Kidney capillary endothelial cell (primary cell): ENCODE results near the gene OBI1.
"Not testable (repeated sequence)": the region's sequence is repeated elsewhere in the genome, so short reads cannot be mapped to it uniquely, and the experiment has no call there.

ENCODE experiments used
- DNase-seq: peaks from one replicate; pipeline ENCODE4 v3.0.0-alpha.2; 2018; ENCODE audit warnings: low spot score

OBI1 gene

DNA sequence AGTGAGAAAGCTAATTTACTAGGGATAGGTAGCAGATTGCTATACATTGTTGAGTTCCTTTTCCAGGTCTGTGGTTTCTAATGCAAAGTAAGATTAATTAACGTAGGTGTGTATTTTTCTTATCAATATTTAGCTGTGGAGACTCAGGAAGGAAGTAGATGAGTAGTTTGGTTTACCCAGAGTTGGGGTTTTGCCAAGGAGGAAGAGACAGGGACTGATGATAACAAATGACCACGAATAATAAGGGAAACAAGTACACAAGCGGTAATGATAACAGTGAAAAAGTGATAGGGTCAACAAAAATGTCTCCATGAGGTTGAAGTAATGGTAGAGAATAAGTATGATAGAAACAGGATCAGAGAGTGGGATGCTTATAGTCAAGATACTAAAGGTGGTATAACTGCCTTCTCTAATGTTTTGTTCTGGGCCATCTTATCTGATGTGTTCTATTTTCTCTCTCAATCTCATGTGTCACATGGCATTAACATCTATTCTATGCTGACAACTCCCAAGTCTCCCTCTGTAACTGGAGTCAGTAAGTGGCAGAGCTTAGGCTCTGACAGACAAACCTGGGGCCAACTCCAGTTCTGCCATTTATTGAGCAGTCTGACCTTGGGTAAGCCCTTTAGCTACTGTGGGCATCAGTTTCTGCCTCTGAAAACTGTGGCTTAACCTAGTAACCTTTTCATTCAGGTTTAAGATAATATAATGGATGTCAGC is 8.8 kb downstream of the OBI1 start:
- DNase-seq: peak; percentile 32

DNA sequence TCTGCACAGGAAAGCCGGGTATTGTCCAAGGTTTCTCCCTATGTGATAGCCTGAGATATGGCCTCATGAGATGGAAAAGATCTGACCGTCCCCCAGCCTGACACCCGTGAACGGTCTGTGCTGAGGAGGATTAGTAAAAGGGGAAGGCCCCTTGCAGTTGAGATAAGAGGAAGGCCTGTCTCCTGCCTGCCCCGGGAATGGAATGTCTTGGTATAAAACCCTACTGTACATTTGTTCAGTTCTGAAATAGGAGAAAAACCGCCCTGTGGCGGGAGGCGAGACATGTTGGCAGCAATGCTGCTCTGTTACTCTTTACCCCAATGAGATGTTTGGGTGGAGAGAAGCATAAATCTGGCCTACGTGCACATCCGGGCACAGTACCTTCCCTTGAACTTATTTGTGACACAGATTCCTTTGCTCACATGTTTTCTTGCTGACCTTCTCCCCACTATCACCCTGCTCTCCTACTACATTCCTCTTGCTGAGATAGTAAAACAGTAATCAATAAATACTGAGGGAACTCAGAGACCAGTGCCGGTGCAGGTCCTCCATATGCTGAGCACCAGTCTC is 11.8 kb downstream of the OBI1 start:
- not testable (repeated sequence) for DNase-seq

DNA sequence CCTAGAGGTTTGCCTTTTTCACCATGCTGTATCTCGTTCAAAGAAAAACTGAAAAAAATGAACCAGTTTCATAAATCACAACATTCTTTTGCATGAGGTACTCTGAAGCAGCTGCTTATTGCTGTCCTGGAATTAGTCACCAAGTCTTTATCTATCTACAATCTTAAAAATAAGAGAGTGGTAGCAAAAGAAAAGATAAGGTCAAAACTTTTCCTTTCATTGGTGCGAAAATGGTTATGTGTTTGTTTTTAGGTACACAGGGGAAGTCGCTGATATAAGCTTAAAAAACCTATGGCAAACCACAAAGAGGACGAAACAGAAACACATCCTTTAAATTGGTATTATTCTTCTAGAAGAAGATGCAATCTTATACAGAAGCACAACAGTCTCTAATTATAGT is 20.7 kb downstream of the OBI1 start:
- no peak for DNase-seq

DNA sequence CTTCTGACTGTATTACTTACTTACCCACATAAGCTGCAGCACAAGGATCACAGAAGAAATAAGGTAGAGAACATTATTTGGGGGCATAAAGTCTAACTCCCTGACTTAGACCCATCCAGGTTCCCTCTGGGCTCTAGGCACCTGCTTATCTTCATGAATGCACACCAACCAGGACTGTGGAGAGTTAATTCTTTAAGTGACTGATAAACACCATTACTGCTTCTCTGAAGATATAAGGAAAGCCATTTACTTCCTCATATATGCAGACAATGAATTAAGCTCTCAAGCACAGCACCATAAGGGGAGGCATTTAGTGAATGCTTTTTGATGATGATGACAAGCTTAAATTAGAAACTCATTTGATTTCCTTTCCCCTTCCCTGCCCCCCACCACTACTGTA is 22.5 kb downstream of the OBI1 start:
- no peak for DNase-seq

DNA sequence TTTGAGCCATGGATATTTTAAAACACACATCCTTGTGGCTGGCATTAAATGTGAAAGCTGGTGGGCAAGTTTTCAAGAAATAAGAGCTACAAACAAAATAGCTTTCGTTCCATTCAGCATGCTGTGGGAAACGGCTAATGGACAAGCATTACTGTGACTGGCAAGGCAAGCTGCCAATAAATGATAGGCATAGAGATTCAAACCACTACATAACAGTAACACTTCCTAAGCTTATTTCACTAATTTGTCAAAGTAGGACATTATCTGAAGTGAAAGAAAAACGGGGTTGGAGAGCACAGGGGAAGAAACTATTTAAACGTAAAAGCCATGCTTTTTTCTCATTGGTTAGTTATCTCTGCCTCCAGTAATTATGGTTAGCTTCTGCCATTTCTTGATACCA is 26.0 kb downstream of the OBI1 start:
- no peak for DNase-seq

DNA sequence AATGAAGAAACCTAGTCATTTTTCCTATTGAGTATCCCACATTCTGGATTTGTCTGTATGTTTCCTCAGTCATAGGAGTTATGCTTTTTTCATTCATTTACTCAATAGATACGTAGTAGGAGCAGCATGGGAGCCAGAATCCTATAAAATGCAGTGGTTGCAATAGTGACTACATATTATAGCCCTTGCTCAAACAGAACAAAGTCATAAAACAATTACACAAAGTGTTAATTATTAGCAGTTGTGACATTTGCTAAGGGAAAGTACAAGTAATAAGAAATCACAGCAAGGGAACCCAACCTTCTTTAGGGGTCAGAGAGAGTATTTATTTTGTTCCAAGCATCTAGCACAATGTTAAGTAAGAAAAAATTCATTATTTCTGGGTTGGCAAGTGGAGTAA is 27.9 kb downstream of the OBI1 start:
- DNase-seq: no peak

DNA sequence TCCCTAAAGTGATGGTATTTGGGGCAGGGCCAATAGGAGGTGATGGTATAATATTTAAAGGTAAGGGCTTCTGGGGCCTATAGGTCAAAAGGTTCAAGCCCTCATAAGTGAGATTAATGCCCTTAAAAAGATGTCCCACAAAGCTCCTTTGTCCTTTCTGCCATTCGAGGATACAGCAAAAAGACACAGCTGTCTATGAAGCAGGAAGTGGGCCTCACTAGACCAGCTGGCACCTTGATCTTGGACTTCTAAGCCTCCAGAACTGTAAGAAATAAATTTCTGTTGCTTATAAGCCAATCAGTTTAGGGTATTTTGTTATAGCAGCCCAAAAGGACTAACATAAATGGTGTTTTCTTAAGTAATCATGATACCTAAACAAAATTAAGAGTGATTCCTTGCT is 28.4 kb downstream of the OBI1 start:
- no peak for DNase-seq

DNA sequence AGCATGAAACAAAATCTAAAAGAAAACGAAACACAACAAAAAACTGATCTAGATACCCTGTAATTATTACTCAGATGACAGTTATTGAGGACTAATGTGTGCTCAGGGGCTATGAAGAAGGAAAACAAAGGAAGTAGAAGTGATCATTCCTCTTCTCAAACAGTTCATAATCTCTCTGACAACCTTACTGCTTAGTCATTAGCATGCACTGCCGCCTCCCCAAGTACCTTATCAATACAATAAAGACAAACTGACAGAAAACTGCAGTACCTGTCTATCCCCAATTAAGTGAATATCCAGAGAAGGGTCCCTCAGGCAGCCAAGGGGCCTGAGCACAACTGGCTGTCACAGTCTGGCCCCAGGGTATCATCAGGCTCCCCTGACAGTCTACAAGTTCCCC is 33.6 kb downstream of the OBI1 start:
- DNase-seq: no peak

DNA sequence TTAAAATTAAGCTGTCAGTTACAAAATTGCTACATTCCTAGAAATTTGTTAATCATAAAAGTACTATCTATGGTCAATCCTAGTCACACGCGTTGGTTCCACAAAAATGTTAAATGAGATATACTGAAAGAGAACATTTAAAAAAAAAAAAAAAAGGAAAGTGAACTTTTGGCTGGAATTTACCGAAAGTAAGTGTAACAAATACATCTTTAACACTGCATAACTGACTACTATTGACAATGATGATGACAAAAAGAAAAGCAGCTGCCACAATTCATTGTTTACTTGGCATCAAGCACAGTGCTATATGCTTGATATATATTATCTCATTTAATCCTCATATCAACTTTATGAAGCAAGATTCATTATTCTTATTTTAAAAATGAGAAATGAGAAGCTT is 35.8 kb downstream of the OBI1 start:
- no peak for DNase-seq

DNA sequence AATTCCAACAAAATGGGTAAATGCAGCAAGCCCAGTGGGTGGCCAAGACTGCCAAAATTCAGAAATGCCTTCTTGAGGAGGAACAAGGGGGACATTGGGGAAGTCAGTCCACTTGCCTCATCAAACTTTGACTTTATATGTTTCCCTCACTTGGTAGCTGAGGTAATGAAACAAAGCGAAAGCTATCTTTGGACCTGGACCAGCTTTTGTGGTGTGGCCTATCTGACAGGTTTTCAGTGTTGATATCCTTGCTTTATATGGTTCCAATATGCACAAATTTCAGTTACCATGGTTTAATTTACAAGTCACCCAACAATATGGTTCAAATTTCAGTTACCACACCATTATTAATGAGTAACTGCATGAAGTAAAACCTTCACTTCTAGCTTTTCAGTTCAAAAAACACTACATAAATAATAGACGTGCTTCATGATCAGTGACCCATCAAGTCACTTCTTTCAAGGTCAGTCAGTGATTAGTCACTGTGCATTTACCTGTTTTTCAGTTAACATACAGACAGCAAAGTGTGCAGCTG is 38.0 kb downstream of the OBI1 start:
- no peak for DNase-seq

DNA sequence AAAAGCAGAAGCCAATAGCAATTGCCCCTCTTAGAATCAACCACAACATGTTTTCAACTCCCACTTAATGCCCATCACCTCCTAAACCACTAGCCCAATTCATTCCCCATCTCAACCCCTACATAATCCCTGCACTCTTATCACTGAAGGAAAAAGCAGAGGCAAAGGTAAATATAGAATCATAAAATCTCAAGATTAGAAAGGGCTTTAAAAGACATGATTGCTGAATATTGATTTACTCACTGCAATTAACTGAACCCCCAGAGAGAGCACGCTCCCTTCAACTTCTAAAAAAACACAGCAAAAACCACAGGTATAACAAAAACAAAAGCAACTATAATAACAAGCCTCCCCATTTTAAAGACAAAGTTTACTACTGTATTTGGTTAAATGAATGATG is 40.5 kb downstream of the OBI1 start:
- DNase-seq: no peak

DNA sequence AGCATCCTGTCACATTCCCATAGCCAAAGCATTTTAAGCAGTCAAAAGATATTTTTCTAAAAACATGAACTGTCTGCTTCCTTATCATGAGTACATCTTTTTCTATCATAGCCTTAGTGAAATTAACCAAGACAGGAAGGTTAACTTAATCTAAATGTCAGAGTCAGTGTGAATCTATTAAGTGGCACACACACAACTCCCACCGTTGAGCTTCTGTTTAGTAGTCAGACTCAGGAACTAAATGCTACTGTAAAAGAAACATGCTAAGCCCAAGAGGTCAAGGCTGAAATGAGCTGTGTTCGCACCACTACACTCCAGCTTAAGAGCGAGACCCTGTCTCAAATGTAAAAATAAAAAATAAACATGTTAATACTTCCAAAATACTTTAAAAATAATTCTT is 47.9 kb downstream of the OBI1 start:
- DNase-seq: no peak

DNA sequence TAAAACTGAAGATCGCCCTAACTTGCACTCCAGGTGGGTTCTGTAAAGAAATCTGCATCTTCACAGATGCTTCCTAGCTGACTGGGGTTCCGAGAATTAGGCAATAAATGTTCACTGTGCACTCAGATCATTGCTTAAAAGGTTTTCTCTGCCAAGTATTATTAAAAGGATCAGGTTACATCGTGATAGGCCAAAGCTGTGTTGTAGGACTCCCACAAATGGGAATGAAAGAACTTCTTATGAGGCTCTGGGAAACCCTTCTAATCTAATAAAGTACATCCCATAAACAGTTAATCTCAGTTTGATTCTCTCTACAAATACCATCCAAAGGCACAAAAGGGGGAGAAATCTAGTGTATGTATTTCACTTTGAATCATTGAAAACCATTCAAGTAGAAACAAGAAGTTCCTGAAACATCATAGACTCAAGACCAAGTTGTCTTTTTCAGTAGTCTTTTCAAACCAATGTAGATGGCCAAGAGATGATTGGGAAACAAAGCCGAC is 48.5 kb downstream of the OBI1 start:
- no peak for DNase-seq

DNA sequence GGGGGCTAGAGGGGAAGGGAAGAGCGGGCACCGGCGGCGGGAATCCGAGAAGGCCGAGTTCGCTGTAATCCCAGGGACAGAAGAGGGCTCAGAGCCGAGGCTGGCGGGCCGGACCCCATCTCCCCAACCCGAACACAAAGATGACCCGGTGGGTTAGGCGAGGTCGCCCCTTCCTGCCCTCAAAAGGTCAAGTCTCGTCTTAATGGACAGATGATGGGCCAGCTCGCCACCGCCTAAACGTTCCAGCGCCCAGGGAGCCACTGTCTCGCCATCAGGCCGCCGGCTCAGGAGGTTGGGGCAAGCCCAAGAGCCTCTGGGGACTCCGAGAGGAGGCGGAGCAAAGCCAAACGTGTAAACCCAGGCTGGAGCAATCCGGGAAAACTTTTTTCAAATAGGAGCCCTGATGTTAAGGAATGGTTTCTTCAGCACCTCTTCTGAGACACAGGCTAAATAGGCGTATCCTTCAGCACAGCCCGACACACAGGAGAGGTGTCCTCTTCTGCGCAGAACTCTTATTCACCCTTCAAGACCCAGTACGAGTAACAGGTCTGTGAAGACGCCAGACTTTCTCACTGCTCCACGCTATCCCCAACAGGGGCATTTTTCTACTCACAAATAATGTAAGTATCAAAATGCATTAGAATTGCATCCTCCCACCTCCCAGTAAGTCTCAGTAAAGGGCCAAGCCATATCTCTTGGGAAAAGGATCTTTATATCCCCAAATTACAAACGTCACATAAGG is 49.3 kb downstream of the OBI1 start:
- no peak for DNase-seq

DNA sequence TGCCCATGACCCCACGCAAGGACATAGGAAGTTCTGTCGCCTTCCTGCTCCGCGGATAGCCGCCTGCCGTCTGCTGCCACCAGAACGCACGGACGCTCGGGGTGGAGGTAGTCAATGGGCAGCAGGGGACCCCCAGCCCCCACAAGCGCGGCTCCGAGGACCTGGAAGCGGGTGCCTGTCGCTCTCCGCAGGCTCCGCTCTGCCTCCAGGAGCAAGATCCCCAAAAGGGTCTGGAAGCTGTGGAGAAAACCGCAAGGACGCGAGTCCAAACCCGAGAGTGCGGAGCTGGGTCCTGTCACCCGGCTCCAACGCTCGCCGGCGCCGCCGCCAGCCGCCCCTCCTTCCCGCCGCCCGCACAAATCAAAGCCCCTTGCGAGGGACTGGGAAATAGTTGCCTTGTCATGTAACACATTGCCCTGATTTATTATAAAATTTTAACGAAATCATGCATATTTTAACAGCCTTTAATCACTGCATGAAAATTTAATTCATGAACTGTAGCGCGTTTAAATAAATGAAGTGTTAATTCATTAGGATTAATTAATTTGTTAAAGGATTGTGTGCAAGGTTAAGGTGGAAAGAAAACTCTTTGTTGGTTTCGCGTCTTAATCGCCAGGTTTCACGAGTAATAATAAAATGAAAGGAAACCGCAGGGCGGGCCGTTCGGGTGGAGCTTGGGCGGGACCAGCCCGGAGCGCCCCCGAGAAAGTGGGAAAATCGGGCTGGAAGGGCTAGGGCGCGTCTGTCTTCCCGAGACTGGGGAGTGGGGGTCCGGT is 50.1 kb downstream of the OBI1 start:
- DNase-seq: no peak

DNA sequence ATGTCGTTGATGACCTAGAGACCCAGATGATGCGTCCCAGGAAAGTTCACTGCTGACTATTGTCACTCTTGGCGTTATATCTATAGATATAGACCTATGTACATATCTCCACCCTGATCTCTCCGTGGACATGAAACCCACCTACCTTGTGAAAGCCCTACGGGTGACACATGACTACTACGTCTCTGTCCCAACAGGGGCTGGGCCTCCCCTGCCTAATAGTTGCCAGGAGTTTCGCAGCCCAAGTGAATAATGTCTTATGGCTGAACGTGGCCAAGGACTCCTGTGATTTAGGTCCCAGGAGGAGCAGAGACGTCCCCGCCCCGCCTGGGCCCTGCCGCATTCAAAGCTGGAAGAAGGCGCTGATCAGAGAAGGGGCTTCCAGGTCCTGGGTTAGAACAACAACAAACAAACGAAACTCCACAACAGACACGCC is 50.7 kb downstream of the OBI1 start:
- no peak for DNase-seq

DNA sequence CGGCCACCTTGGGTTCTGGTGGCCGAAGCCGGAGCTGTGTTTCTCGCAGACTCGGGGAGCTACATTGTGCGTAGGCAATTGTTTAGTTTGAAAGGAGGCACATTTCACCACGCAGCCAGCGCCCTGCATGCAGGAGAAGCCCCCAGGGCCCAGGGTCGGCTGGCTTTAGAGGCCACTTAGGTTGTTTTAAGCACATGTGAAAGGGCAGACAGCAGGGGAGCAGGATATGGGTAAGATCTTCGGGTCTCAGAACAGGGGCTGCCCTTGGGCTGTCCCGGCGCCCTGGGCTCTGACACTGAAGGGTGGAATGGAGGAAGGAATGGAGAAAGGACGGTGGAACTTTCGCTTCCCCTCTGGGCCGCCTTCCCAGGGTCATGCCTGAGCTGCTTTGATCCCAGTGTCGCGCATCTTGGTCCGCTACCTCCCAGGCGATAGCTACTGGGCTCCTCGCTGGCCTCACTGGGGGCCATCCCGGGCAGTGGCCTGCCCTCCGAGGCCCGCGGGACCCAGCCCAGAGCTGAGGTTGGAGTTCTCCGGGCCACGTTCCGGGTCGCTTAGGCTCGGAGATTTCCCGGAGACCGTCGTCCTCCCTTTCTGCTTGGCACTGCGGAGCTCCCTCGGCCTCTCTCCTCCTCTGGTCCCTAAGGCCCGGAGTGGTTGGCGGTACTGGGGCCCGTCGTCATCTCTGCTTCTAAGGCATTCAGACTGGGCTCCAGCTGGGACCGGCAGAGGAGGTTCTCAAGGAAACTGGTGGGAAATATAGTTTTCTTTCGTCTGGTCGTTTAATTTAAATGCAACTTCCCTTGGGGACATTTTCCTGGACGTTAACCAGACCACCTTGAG is 51.3 kb downstream of the OBI1 start:
- no peak for DNase-seq

DNA sequence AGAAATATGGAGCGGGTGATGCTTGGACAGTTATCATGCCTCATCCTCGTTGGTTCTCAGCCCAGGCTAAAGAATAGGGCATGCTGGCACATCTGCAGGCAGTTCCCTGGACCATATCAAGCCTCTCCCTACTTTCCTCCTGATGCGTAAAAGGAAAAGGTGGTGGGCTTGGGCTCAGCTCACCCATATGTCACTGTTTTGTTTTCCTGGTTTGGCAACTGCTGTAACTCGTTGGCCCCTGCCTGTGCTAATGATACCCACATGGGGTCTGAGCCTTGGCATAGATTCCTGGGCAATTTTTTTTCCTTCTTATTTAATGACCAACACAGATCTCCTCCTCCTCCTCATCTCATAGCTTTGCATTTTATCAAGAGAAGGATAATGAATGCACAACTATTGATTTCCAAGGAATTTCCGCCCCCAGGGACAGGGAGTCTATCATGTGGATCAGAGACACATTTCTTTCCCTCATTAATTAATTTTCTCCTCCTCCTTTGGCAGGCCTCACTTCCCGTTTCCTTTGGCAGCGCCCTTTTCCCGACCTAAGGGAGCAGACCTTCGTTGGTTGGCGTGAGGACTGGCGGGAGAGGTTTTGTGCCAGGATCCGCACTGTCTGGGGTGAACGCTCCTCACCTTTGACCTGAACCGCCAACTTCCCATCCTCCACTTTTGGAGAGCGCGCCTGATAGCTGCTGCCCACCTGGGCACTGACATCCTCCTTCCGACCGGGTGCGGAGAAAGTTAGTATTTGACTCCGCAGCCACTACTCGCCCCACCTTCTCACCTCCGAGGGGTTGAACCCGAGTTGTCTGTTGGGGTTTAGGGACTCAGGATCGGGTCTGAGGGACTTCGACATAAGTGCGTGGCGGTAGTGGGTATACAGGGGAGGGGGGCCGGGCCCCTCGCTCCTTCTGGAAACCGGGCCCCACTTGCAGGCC is 52.2 kb downstream of the OBI1 start:
- DNase-seq: no peak

DNA sequence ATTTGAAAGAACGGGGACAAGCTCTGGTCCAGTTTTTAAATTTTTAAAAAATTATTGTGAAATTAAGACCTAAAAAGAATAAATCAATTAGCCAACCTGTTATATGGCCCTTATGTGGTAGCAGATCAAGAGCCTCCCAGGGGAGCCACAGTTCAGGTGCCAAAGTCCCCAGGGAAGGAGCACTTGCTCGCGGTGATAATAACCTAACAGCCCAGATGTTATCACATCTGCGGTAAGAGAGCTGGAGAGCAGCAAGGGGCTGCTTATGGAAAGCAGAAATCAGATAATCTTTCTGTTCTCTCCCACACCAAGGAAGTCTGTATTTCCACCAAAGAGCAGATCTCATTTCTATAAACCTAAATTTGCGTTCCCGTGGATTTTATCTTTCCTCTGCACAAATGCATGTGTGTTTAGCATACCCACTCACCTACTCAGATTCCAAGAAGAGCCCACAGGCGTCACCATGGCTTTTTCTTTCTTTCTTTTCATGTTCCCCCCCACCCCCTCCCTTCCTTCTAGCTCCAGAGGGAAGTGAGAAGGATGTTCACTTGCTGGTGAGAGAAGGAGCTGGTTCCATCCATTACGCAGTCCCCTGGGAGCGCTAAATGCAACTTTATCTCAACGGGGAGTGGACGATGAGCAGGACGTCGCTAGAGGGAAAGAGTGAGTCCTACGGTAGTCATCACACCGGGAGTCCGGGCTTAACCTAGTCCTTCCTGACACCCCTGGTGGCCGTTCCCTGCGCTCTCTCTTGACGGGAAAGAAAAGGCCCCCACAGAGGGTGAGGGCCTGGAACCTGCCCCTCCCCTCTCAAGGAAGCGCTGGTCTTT is 54.0 kb downstream of the OBI1 start:
- DNase-seq: no peak
